Right atrium auricular region (tissue), 2 donors: ENCODE data around the gene MYO1D. TPM values are rescaled to one million over a fixed set of nuclear protein-coding genes. Genes with fewer than 3 reads are reported as not detected.

Source experiments
- DNase-seq: peaks from one replicate; pipeline ENCODE4 v3.0.0-alpha.2; 2019; ENCODE audit warnings: low spot score
- H3K27ac ChIP-seq, 2 donors: fragments of 200-600 bp; sonication (generic); 1 replicate in 1 of 2; 2 replicates in 1 of 2; pipeline ENCODE4 v1.5.1; 2016 to 2019
- H3K27me3 ChIP-seq, 2 donors: fragments of 200-600 bp; sonication (generic); one replicate each; pipeline versions ENCODE4 v1.5.1 to v1.6.0; 2017 to 2019
- H3K36me3 ChIP-seq: fragments of 200-600 bp; sonication (generic); one replicate; pipeline ENCODE4 v1.5.1; 2016
- H3K4me1 ChIP-seq, 2 donors: fragments of 200-600 bp; sonication (generic); one replicate each; pipeline versions ENCODE4 v1.5.1 to v1.6.0; 2017 to 2019
- H3K4me3 ChIP-seq, 2 donors: fragments of 200-600 bp; sonication (generic); 1 replicate in 1 of 2; 2 replicates in 1 of 2; pipeline ENCODE4 v1.5.1; 2017 to 2019; ENCODE audit warnings: mild to moderate bottlenecking in 1 of 2, moderate library complexity in 1 of 2
- H3K9me3 ChIP-seq, 2 donors: fragments of 200-600 bp; sonication (generic); one replicate each; pipeline ENCODE4 v1.5.1; 2019
- total RNA-seq, 2 donors: library from RNA; depleted of rRNA; stranded (reverse); fragments of >200 nt; gene quantifications; one replicate each; pipeline ENCODE4 v1.1.0, GENCODE V29; 2016
- TF ChIP-seq, protein P1 (sequence below), 2 donors: fragments of 200-600 bp; sonication (generic); IDR thresholded peaks; one replicate each; pipeline ENCODE4 v1.5.1; 2019; ENCODE audit warnings: antibody characterized with exemption in 2 of 2

The MYO1D gene
- total RNA-seq, 2 donors from 2014 or later: 21.9 to 25.1 TPM

DNA sequence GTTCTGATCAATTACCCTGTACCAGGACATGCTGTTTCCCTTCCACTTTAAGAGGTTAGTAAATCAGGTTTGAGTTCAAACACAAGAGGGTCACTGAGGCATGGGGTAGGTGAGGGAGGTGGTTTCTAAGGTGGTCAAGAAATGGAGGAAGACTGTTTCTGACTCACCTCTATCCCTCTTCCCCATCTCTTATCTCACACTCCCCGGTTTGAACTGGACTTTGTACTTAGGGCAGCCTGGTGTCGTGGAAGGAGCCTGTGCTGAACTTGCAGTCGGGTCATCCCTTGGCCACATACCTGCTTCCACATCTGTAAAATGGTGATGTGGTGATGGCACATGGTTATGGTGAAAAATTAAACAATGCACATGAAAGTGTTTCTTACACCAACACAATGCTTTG is 33.8 kb upstream of the MYO1D start:
- Histone ChIP-seq H3K9me3 (no peaks in the 10 kb centered on the region), H3K4me1 (no peaks in the 10 kb centered on the region), H3K27me3 (no peaks in the 10 kb centered on the region), H3K36me3 (no peaks in the 10 kb centered on the region), H3K27ac (no peak overlapping the region), H3K4me3 (no peak overlapping the region)
- DNase-seq: no peak
- TF ChIP-seq, protein P1, sequence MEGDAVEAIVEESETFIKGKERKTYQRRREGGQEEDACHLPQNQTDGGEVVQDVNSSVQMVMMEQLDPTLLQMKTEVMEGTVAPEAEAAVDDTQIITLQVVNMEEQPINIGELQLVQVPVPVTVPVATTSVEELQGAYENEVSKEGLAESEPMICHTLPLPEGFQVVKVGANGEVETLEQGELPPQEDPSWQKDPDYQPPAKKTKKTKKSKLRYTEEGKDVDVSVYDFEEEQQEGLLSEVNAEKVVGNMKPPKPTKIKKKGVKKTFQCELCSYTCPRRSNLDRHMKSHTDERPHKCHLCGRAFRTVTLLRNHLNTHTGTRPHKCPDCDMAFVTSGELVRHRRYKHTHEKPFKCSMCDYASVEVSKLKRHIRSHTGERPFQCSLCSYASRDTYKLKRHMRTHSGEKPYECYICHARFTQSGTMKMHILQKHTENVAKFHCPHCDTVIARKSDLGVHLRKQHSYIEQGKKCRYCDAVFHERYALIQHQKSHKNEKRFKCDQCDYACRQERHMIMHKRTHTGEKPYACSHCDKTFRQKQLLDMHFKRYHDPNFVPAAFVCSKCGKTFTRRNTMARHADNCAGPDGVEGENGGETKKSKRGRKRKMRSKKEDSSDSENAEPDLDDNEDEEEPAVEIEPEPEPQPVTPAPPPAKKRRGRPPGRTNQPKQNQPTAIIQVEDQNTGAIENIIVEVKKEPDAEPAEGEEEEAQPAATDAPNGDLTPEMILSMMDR (IDR thresholded peaks at IDR 0.05): no peak

DNA sequence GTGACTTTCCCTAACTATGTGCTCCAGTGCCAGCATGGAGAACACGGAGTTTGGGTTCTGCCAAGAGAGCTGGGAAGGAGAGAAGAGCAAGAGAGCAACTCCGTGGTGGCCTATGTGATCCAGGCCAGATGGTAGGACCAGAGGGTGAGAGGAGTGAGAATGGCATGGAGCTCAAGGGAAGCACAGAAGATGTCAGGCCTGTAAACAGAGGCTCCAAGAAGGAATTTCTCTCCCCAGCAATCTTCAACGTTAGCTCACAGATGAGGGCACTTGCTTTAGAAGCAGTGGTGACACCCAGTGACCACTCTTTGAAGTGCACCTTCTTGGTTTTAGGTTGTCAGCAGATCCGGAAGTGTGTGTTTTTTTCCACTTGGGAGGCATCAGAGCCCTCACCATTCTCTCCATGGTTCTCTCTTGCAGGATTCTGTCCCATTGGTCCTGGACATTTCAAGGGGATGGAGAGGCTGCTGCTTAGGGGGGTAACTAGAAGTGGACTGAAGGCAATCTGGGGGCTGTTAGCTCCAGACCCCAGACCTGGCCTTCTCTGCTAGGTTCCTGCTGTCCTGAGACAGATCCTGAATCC is 33.0 kb upstream of the MYO1D start:
- Histone ChIP-seq H3K9me3 (no peaks in the 10 kb centered on the region), H3K27ac (no peak overlapping the region), H3K4me1 (no peaks in the 10 kb centered on the region), H3K36me3 (no peaks in the 10 kb centered on the region), H3K4me3 (no peak overlapping the region), H3K27me3 (no peaks in the 10 kb centered on the region)
- TF ChIP-seq, protein P1 (IDR thresholded peaks at IDR 0.05): peak; percentile 65 to 84
- peak; percentile 78 for DNase-seq

DNA sequence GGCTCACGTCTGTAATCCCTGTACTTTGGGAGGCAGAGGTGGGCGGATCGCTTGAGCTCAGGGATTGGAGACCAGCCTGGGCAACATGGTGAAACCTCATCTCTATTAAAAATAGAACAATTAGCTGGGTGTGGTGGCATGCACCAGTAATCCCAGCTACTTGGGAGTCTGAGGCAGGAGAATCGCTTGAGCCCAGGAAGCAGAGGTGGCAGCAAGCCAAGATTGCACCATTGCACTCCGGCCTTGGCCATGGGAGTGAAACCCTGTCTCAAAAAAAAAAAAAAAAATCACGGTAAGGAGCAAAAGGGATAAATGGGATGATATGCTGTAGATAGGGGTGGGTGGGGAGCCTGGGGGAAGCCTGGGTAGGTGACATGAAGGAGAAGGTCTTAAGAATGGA is 30.7 kb upstream of the MYO1D start:
- H3K4me3 ChIP-seq: no peak overlapping the region
- no peaks in the 10 kb centered on the region for H3K9me3 ChIP-seq
- no peaks in the 10 kb centered on the region for H3K36me3 ChIP-seq
- no peaks in the 10 kb centered on the region for H3K4me1 ChIP-seq
- H3K27ac ChIP-seq: no peak overlapping the region
- DNase-seq: no peak
- H3K27me3 ChIP-seq: no peaks in the 10 kb centered on the region
- TF ChIP-seq, protein P1 (IDR thresholded peaks at IDR 0.05): no peak

DNA sequence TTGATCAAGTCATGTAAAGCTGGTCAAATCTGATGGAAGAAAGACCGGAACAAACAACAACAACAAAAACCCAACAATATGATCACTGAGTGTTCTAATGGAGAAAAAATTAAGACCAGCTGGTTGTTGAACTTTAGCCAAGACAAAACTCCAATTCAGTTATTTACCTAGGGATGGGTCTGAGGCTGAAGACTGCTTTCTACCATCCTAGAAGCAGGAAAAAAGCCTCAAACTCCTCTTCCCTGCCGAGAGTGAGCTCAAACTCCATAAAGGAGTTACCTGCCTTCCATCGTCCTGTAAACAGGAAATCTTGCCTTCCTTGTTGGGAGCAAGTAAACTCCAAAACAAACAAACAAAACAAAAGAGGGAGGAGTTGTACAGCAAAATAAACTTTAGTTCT is 28.0 kb upstream of the MYO1D start:
- no peak for DNase-seq
- no peaks in the 10 kb centered on the region for H3K36me3 ChIP-seq
- no peak overlapping the region for H3K27ac ChIP-seq
- H3K9me3 ChIP-seq: no peaks in the 10 kb centered on the region
- no peak overlapping the region for H3K4me3 ChIP-seq
- H3K4me1 ChIP-seq: no peaks in the 10 kb centered on the region
- no peaks in the 10 kb centered on the region for H3K27me3 ChIP-seq
- TF ChIP-seq, protein P1 (IDR thresholded peaks at IDR 0.05): no peak

DNA sequence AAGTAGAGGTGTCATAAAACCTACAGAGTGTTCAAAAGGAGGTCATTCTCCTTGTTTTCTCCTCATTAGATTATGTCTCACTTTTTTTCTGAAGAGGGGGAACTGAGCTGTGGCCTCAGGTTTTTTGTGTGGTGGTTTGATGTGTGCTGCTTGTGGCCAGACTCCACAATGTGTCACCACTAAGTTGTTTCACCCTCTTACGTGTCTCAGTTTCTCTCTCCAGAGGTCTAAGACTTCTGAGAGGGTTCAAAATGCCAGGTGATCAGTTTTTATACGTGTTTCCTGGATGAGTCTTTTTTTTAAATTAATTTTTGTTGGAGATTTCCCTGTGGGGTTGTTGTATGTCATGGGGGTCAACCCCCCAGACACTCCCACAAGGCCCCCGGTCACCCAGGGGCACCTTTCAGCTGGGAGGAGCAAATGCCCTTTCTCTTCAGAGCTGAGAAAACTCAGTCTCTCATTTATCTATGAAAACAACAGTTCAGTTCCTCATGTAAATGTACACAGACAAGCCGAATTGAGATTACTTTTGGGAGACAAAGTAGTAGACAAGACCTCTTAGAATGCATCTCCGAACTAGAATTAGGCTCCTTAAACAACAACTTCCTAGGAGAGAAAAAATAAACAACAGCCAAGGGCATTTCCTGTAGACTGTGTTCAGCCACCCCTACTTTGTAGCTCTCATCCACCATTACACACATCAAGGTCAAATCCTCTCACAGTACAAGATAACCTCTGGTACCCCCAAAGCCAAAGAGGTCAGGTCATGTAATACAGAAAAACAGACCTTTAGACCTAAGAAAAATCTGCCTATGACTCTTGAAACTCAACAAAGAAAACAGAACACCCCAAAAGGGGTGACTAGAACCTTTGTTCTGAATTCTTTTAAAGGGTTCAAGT is 27.1 kb upstream of the MYO1D start:
- H3K9me3 ChIP-seq: no peaks in the 10 kb centered on the region
- TF ChIP-seq, protein P1 (IDR thresholded peaks at IDR 0.05): no peak
- no peak for DNase-seq

More for the DNA sequence above, 27.1 kb upstream of the MYO1D start:
- no peaks in the 10 kb centered on the region for H3K4me1 ChIP-seq
- H3K27ac ChIP-seq: no peak overlapping the region
- H3K4me3 ChIP-seq: no peak overlapping the region
- no peaks in the 10 kb centered on the region for H3K36me3 ChIP-seq
- no peaks in the 10 kb centered on the region for H3K27me3 ChIP-seq
